HepG2 (cell line): ENCODE data around the gene KAZALD1. TPM values are rescaled to one million over a fixed set of nuclear protein-coding genes. Genes with fewer than 3 reads are reported as not detected.

Experiments
- ARNT ChIP-seq: fragments of 450-650 bp; IDR thresholded peaks from 2 replicates; pipeline ENCODE4 v1.6.1; 2017
- ATF1 ChIP-seq: IDR thresholded peaks from 2 replicates; pipeline ENCODE4 v1.6.1; 2016; ENCODE audit warnings: mild to moderate bottlenecking, control low read depth
- CCAR2 ChIP-seq: fragments of 200-400 bp; formaldehyde crosslinking; optimal IDR thresholded peaks from 2 replicates; pipeline ENCODE3; 2018; ENCODE audit warnings: low read depth, mild to moderate bottlenecking, low read length, moderate library complexity
- CHD4 ChIP-seq: fragments of 200-600 bp; sonication (generic); IDR thresholded peaks from 2 replicates; pipeline ENCODE4 v1.7.0; 2017; ENCODE audit warnings: mild to moderate bottlenecking, low read length, borderline replicate concordance
- CREB1 ChIP-seq, 2 experiments: fragments of 450-650 bp in 1 of 2; IDR thresholded peaks; 2 replicates each; pipeline ENCODE4 v1.6.1; 2016 to 2017; ENCODE audit warnings: control low read depth in 1 of 2, mild to moderate bottlenecking in 1 of 2, missing compliant biosample characterization in 1 of 2, missing genetic modification characterization in 1 of 2
- JUND ChIP-seq: sonication (generic); formaldehyde crosslinking; IDR thresholded peaks from 2 replicates; pipeline ENCODE4 v1.8.0; 2022; ENCODE audit warnings: mild to moderate bottlenecking, missing genetic modification reagents
- POLR2A ChIP-seq, 2 experiments: IDR thresholded peaks; 2 replicates each; pipeline ENCODE4 v1.6.1; 2011; ENCODE audit warnings: low read depth in 2 of 2, low read length in 2 of 2, mild to moderate bottlenecking in 1 of 2, moderate library complexity in 1 of 2; ENCODE audit not compliant: insufficient read depth in 1 of 2
- POLR2AphosphoS5 ChIP-seq: IDR thresholded peaks from 2 replicates; pipeline ENCODE4 v1.6.1; 2012; ENCODE audit warnings: low read depth, low read length
- SRSF1 ChIP-seq: fragments of 200-400 bp; formaldehyde crosslinking; optimal IDR thresholded peaks from 2 replicates; pipeline ENCODE3; 2017; ENCODE audit warnings: mild to moderate bottlenecking, low read depth, low read length, moderate library complexity
- TEAD2 ChIP-seq: sonication (generic); formaldehyde crosslinking; IDR thresholded peaks from 2 replicates; pipeline ENCODE4 v1.9.0; 2021; ENCODE audit warnings: missing genetic modification reagents
- ZFP82 ChIP-seq: sonication (generic); formaldehyde crosslinking; IDR thresholded peaks from 2 replicates; pipeline ENCODE4 v1.5.1; 2020; ENCODE audit warnings: mild to moderate bottlenecking, missing genetic modification reagents, borderline replicate concordance
- ZNF556 ChIP-seq: sonication (generic); formaldehyde crosslinking; IDR thresholded peaks from 2 replicates; pipeline ENCODE4 v1.4.0; 2020; ENCODE audit warnings: mild to moderate bottlenecking, missing genetic modification reagents, borderline replicate concordance
- ZNF672 ChIP-seq: sonication (generic); formaldehyde crosslinking; IDR thresholded peaks from 2 replicates; pipeline ENCODE4 v1.8.1; 2022; ENCODE audit warnings: missing genetic modification reagents
- polyA plus RNA-seq, 8 experiments: library from polyadenylated mRNA; depleted of rRNA in 3 of 8; stranded (reverse) in 7 of 8; unstranded in 1 of 8; fragments of >200 nt; fragmentation: Illumina TruSeq in 4 of 8; extraction: Trizol in 4 of 8; gene quantifications; 2 replicates each; pipeline versions ENCODE4 v1.2.1 to v1.2.3, GENCODE V29; 2011 to 2016; ENCODE audit warnings: low read depth in 4 of 8, missing spikeins in 1 of 8, mixed read lengths in 1 of 8; ENCODE audit not compliant: insufficient read depth in 1 of 8
- total RNA-seq, 5 experiments: library from RNA; depleted of rRNA; stranded (reverse); fragments of >200 nt; fragmentation: Illumina TruSeq; extraction: Trizol; gene quantifications; 2 replicates each; pipeline ENCODE4 v1.2.3, GENCODE V29; 2016; ENCODE audit warnings: low read depth in 1 of 5
- TF ChIP-seq, protein P1 (sequence below): sonication (generic); formaldehyde crosslinking; IDR thresholded peaks from 2 replicates; pipeline ENCODE4 v1.4.0; 2020; ENCODE audit warnings: missing genetic modification reagents
- TF ChIP-seq, protein P2 (sequence below): sonication (generic); formaldehyde crosslinking; IDR thresholded peaks from 2 replicates; pipeline ENCODE4 v1.4.0; 2020; ENCODE audit warnings: mild to moderate bottlenecking, missing genetic modification reagents
- TF ChIP-seq, protein P3 (sequence below): sonication (generic); formaldehyde crosslinking; IDR thresholded peaks from 2 replicates; pipeline ENCODE4 v1.8.1; 2022; ENCODE audit warnings: mild to moderate bottlenecking, missing genetic modification reagents
- TF ChIP-seq, protein P4 (sequence below): sonication (generic); formaldehyde crosslinking; IDR thresholded peaks from 2 replicates; pipeline ENCODE4 v1.5.1; 2020; ENCODE audit warnings: mild to moderate bottlenecking, missing genetic modification reagents
- TF ChIP-seq, protein P5 (sequence below), 2 experiments: fragments of 450-650 bp in 1 of 2; sonication (generic) in 1 of 2; formaldehyde crosslinking; IDR thresholded peaks; 2 replicates each; pipeline versions ENCODE4 v1.5.0 to v1.8.0; 2020 to 2022; ENCODE audit warnings: mild to moderate bottlenecking in 1 of 2, missing genetic modification reagents in 1 of 2
- TF ChIP-seq, protein P6 (sequence below): sonication (generic); formaldehyde crosslinking; IDR thresholded peaks from 2 replicates; pipeline ENCODE4 v1.8.1; 2023; ENCODE audit warnings: mild to moderate bottlenecking, moderate library complexity, missing genetic modification reagents

KAZALD1 gene
- total and polyA plus RNA-seq, 2 of the 13 experiments (the other 11 are each of a cell fraction or from before 2014, with no cell fraction given) = 16.7 to 27.7 TPM

DNA sequence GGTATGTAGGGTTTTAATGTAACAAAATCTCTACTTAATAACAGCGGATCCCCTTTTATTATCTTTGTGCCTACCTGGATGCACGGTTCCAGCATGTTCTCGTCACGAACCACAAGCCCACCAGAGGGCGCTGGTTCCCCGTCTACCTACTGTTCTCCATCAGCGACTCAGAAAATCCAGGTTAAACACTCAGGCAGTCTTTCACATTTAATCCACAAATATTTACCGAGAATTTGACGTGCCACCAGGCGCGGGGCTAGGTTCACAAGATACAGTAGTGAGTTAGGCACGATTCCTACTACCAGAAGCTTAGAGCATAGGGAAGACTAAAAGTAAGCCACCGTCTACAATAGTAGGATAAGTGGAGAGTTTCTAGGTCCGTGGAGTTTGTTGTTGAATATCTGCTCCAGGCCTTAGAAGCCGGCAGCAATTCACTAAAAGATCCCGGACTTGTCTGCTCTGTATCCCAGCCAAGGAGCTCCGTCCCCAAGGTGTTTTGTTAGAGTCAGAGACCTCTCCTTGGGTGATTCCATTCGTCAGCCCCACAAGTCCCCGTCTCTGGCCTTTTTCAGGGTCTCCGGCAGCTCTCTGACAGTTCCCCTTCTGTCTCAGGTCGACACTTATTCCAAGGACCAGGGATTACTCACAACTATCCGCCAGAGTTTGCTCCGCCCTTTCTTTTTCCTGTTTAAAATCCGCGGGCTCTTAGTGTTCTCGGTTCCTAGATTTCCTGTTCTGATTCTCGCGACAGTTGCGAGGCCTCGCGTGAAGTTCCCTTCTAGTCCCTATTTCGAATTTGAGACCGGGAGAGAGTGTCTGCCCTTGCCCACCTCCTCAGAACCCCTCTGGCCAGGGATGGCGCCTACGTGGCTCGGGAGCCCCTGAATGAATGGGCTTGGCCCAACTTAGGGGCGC is 1.5 kb upstream of the KAZALD1 start (continued):
- TF ChIP-seq, protein P1, sequence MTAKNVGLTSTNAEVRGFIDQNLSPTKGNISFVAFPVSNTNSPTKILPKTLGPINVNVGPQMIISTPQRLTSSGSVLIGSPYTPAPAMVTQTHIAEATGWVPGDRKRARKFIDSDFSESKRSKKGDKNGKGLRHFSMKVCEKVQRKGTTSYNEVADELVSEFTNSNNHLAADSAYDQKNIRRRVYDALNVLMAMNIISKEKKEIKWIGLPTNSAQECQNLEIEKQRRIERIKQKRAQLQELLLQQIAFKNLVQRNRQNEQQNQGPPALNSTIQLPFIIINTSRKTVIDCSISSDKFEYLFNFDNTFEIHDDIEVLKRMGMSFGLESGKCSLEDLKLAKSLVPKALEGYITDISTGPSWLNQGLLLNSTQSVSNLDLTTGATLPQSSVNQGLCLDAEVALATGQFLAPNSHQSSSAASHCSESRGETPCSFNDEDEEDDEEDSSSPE (CRISPR knock-in tag) = peak; percentile 96
- TF ChIP-seq SRSF1 (no peak), POLR2AphosphoS5 (no peak), ZNF672 (CRISPR knock-in tag) (no peak), CHD4 (peak; percentile 84; the same call in 1 of the 2 replicates), CCAR2 (peak; percentile 44), TEAD2 (CRISPR knock-in tag) (no peak), ZNF556 (peak; percentile 19; the same call in 1 of the 2 replicates), ZFP82 (no peak), CREB1 (IDR thresholded peaks at IDR 0.05) (no peak), CREB1 (CRISPR knock-in tag; IDR thresholded peaks at IDR 0.05) (0 out of 2 replicates have a peak, but pooled peaks have one; percentile 3), POLR2A (IDR thresholded peaks at IDR 0.05; ENCODE audit: insufficient read depth in 1 of 2, low read depth in 2 of 2, low read length in 2 of 2) (peak in 1 of 2 experiments; percentile 45; a peak in 1 of 4 replicates), JUND (CRISPR knock-in tag) (no peak), ATF1 (CRISPR knock-in tag) (0 out of 2 replicates have a peak, but pooled peaks have one; percentile 43), ARNT (no peak)
- TF ChIP-seq, protein P2, sequence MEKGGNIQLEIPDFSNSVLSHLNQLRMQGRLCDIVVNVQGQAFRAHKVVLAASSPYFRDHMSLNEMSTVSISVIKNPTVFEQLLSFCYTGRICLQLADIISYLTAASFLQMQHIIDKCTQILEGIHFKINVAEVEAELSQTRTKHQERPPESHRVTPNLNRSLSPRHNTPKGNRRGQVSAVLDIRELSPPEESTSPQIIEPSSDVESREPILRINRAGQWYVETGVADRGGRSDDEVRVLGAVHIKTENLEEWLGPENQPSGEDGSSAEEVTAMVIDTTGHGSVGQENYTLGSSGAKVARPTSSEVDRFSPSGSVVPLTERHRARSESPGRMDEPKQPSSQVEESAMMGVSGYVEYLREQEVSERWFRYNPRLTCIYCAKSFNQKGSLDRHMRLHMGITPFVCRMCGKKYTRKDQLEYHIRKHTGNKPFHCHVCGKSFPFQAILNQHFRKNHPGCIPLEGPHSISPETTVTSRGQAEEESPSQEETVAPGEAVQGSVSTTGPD (CRISPR knock-in tag) = no peak
- TF ChIP-seq, protein P3, sequence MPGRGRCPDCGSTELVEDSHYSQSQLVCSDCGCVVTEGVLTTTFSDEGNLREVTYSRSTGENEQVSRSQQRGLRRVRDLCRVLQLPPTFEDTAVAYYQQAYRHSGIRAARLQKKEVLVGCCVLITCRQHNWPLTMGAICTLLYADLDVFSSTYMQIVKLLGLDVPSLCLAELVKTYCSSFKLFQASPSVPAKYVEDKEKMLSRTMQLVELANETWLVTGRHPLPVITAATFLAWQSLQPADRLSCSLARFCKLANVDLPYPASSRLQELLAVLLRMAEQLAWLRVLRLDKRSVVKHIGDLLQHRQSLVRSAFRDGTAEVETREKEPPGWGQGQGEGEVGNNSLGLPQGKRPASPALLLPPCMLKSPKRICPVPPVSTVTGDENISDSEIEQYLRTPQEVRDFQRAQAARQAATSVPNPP (CRISPR knock-in tag) = 0 out of 2 replicates have a peak, but pooled peaks have one; percentile 14
- TF ChIP-seq, protein P4, sequence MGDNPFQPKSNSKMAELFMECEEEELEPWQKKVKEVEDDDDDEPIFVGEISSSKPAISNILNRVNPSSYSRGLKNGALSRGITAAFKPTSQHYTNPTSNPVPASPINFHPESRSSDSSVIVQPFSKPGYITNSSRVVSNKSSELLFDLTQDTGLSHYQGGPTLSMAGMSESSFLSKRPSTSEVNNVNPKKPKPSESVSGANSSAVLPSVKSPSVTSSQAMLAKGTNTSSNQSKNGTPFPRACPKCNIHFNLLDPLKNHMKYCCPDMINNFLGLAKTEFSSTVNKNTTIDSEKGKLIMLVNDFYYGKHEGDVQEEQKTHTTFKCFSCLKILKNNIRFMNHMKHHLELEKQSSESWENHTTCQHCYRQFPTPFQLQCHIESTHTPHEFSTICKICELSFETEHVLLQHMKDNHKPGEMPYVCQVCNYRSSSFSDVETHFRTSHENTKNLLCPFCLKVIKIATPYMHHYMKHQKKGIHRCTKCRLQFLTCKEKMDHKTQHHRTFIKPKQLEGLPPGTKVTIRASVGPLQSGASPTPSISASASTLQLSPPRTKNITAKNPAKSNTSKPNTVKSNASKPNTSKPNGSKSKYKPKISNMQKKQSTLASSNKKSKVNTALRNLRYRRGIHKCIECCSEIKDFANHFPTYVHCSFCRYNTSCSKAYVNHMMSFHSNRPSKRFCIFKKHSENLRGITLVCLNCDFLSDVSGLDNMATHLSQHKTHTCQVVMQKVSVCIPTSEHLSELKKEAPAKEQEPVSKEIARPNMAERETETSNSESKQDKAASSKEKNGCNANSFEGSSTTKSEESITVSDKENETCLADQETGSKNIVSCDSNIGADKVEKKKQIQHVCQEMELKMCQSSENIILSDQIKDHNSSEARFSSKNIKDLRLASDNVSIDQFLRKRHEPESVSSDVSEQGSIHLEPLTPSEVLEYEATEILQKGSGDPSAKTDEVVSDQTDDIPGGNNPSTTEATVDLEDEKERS = peak; percentile 49
- TF ChIP-seq, protein P5, sequence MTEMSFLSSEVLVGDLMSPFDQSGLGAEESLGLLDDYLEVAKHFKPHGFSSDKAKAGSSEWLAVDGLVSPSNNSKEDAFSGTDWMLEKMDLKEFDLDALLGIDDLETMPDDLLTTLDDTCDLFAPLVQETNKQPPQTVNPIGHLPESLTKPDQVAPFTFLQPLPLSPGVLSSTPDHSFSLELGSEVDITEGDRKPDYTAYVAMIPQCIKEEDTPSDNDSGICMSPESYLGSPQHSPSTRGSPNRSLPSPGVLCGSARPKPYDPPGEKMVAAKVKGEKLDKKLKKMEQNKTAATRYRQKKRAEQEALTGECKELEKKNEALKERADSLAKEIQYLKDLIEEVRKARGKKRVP (CRISPR knock-in tag; IDR thresholded peaks at IDR 0.05) = peak in 1 of 2 experiments; percentile 54; a peak in 1 of 4 replicates
- TF ChIP-seq, protein P6, sequence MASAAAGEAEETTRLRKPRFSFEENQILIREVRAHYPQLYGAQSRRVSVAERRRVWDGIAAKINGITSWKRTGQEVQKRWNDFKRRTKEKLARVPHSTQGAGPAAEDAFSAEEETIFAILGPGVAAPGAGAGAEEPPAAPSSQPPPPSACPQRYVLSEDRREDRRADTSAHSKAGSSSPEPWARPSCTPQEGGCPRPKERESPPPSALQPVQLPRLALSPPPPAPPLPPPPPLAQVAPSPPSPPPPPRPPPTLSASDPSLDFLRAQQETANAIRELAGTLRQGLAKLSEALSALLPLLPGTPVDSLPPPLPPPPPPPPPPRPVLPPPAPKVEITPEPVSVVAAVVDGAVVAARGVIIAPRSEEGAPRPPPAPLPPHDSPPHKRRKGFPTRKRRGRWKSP (CRISPR knock-in tag) = peak; percentile 51; the same call in 1 of the 2 replicates
